ENCODE results near the gene HECW1.
"Not testable (repeated sequence)": the region's sequence is repeated elsewhere in the genome, so short reads cannot be mapped to it uniquely, and the experiment has no call there.

HECW1 gene

DNA sequence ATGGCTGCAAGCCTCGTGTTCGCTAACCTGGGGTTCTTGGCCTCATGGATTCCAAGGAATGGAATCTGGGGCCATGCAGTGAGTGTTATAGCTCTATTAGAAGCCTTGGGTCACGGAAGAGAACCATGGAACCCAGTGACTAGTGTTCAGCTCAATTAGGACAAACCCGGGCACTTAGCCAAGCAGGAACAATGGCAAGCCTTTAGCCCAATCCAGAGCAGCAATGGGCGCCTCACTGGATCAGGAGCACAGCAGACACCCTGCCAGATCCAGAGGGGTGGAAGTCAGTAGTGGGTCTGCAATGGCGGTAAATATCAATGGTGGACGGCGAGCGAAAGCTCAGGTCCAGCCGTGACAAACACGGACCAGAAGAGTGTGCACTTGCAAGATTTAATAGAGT lies 98.1 kb downstream of the HECW1 start:
- DNase-seq = not testable (repeated sequence)

DNA sequence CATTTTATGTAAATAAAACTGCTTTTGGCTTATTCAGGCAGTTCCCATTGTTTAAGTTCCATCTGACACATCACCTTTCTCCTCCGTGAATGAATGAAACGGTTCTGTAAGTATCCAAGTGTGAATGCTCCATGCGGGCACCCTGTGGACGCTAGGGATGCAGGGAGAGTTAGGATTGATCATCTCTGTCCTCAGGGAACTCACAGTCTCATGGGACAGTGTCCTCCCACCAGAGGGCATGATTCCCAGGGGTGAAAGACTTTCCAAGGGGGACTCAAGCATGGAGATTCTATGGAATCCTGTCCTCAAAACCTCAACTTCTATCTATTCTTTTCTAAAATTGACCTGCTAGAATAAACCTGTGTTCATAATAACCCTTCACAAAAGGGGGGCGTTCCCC lies 98.8 kb downstream of the HECW1 start:
- DNase-seq = no peak

DNA sequence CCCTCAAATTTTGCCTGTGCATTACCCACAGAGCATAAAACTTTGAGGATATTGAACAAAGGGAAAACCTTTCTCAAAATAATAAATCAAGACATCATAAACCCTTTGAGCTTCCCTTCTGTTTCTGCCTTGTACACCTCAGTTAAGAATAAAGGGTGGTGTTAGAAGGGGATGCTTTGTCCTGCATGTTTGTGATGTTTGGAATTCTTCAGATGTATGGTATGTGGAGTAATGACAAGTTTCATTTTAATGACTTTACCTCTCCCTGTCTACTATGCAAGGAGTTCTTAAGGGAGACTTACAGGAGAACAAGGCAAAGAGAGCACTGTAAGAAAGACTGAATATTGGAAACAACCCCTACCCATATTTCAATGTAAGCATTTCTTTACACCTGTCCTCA lies 99.2 kb downstream of the HECW1 start:
- DNase-seq = no peak

DNA sequence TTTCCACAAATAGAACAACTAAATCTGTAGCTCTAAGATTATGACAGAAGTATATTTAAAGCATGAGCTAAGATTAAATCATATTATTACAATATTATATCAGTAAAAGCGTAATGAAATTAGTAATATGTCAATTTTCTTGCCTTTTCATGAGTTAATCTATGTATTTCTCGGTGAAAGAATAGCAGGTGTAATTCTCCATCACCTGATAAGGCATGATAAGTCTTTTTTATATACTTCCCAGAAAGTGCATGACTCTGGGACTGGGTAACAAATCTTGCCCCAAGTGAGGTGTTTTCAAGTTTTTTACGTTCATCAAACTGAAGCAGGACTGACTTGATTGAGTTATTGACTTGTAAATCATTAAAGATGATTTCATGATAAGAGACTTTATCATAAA lies 100.5 kb downstream of the HECW1 start:
- no peak for DNase-seq

DNA sequence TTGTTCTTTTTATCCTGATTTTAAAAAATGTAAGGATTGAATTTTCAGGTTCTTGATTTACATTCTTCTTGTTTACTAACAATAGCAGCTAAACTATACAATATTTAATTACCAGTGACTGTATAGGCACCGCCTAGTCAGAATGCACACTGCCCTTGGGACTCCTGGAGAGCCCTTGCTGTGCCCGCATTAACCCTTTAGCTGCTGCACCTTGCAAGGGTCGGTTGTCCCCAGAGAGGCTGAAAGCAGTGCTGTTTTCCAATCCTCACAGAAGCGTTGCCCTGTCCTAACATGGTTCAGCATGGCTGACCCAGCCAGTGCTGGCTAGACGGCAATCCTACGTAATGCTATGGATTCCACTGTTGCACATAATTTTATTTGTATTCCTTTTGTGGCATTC lies 102.6 kb downstream of the HECW1 start:
- no peak for DNase-seq

DNA sequence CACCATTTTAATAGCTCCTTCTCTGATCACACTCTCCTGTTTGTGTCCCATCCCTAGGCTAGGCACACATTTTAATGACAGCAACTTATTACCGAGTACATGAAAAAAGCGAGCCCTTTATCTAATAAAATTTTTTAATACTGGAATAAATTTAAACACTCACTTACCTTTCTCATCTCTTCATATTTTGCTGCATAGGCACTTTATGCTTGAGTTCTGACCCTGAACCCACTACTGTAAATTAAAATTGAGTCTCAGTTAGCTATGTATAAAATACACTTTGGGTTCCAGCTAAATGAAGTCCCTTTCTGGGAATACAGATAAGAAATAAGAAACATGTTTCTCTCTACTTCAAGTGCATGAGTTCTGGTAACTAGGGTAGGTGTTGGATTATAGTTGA lies 104.6 kb downstream of the HECW1 start:
- DNase-seq = no peak

DNA sequence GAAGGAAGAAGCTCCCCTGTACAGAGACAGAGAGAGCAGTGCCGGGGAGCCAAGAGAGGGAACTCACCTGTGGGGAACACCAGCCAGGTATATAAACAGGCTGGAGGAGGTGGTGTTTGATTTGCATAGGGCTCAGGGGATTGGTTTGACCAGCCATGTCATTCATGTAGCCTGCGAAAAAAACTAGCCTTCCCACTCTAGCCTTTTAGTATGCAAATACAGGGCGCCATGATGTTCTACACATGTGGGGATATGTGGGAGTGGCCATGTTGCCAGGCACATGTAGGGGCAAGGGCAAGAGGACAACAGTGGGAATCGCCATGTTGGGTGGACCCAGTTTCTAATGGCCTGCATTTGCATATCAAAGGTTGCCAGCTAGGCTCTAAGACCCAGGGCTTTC lies 106.5 kb downstream of the HECW1 start:
- DNase-seq = not testable (repeated sequence)

DNA sequence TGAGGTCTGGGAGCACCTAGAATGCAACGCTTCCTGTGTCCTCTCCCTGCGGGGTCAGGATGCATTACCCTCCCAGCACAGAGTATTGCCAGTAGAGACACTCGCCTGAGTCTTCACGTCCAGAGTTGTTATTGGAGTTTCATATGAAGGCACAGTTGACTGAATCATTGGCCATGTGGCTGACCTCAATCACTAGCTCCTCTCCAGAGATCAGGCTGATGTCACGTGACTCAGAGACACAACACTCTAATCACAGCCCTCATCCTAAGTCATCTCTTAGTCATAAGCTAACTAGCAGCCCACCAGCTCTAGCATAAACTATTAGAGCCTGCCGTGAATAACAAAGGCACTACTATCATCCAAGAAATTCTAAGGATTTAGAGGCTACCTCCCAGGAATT lies 107.8 kb downstream of the HECW1 start:
- no peak for DNase-seq

DNA sequence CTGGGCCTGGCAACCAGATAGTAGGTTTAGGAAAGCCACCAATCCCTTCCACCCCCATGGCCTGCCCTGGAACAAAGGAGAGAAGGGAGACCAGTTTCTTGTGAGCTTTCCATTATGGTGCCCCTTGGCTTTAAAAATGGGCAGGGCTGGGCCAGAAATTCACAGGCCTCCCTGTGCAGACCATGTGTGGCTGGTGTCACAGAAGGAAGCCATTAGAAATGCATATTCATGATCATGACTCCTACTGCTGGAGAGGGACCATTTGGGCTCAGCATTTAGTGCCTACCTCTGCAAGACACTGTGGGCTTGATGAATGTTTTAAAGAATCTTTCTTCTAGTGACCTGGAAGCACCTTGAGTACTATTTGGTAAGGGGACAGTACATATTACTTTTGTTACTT lies 108.3 kb downstream of the HECW1 start:
- DNase-seq = no peak

DNA sequence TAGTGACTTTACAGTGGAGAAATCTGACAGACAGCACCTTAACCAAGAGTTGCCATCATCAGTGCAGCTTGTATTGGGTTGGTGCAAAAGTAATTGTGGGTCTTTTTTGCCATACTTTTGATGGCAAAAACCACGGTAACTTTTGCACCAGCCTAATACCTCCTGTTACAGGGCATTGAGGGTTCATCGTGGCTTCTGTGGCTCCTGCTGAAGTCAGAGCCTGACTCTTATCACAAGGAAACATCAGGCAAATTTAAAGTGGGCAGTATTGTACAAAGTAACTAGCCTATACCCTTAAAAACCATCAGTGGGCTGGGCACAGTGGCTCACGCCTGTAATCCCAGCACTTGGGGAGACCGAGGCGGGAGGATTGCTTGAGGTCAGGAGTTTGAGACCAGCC lies 117.4 kb downstream of the HECW1 start:
- no peak for DNase-seq

DNA sequence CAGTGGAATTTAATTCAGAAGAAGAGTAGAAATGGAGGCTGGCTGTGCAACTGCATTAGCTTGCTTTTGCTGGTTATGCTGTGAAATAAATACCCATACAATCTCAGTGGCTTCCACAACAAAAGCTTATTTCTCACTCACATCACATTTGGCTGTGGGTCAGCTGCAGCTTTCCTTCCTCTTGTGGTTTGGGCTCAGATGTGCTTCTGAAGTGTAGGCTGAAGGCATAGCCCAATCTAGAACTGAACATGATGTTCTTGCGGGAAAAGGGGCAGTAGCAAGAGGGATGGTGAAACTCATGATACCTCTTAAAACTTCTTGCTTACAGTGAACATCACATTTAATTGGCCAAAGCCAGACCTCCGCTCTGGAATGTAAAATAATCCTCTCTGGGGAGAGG lies 119.9 kb downstream of the HECW1 start:
- no peak for DNase-seq

DNA sequence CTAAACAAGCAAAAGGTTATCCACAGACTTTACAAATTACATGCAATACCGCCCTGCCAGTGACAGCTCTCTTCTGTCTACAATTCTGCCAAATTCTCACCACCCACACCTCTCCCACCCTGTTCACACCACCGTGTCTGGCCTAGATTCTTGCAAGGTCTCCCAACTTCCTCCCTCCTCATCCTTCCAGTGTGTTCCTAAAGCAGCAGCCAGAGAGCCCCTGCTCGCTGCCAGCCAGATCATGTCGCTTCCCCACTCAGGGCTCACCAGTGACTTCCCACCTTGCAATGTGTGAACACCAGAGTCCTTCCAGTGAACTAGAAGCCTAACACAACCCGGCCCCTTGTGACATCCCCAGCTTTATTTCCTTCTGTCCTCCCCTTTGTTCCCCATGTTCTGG lies 121.6 kb downstream of the HECW1 start:
- no peak for DNase-seq

DNA sequence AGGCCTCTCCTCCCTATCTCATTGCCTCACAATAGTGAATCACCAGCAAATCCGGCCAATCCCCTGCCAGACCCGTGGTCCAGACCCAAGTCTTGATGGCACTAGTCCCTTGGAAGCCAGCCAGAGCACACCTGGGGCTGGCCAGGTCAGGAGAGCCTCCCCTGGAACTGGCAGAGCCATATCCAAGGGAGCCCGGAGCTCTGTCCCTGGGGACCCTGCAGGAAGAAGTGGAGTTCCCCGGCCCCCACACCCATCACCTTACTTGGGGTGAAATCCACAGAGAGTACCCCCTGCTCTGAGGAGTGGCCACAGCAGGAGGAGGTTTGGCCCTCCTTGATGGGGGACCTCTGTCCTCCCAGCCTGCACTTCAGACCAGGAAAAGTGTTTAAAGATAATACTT lies 122.5 kb downstream of the HECW1 start:
- no peak for DNase-seq

DNA sequence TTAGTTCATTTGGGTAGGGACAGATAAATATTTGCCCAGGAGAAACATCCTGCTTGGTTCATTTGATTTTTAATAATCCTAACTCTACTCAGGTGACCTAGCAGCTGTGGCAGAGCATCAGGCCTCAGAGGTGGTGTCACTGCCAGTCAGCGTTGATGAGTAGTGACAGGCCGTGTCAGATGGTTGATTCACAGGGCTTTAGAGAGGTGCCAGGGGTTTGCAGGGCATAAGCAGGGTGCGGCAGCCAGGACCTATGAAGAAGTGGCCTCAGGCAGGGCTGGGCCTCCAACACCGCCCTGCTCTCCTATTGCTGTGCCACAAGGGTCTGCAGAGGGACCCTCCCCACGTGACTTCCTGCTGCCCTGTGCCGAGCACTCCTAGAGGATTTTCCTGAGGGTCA lies 128.1 kb downstream of the HECW1 start:
- DNase-seq = no peak

DNA sequence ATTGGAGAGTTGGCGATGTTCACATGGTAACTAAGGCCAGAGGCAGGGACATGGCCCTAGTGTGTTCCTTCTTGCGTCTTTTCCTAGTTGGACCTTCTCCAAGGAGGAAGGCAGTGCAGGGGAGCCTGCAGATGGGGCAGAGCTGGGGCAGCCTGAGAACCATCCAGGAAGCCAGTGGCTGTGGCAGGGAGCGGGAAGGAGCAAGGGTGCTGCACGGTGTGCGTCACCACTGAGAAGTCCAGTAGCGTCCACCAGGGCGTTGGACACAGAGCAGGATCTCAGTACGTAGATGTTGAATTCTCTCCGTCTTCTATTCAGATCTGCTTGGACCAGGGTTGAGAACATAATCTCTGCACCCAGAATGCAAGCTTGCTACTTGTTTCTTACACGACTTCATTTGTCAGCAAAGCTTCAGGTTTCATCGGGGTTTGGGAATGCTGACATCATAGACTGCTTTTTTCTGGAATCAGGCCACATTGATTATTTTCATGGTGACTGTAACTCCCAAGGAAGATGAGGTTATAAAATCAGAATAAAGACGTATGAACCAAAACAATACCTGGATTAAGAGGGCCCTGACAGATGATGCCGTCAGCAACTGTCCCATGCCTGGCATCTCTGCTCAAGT lies 130.3 kb downstream of the HECW1 start:
- no peak for DNase-seq

DNA sequence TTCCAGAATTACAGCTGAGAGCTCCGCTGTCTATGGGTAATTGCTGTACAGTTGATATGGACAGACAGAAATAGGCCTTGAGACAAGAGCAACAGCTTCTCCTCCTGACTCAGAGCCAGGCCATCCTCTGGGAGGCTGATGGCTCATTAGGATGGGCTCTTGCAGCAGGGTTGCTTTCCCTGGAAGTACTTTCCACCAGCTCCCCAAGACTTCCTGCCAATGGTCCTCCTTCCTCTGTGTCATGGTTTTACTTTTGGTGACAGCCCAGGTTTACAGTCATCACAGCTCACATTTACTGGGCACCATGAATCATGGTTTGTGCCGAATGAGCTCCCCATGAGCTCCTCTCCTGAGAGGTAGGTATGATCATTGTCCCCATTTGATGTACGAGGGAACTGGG lies 131.8 kb downstream of the HECW1 start:
- no peak for DNase-seq

DNA sequence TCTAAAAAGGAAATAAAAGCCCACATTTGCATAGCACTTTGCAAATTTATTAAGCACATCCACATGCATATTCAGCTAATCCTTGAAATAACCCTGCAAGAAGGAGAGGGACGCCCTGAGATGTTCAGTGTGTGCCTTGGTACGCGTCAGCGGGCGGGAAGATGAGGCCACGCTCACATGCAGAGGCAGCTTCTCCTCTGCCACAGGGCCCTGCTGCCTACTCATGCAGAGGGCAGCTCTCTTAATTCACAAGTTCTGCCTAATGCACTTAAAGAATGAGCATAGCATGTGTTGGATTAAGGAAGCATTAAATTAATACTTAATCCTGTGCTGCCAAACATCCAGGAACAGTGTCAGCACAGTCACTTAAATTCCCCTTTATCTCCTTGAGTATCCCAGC lies 132.3 kb downstream of the HECW1 start:
- no peak for DNase-seq

DNA sequence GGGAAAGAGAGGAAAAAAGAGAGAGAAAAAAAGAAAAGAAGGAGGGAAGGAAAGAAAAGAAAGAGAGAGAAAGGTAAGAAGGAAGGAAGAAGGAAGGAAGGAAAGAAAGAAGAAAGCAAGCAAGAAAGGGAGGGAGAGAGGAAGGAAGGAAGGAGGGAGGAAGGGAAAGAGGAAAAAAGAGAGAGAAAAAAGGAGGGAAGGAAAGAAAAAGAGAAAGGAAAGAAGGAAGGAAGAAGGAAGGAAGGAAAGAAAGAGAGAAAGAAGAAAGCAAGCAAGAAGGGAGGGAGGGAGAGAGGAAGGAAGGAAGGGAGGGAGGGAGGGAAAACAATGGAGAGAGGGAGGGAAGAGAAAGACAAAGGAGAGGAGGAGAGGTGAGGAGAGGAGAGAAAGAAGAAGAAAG lies 135.3 kb downstream of the HECW1 start:
- DNase-seq = no peak

DNA sequence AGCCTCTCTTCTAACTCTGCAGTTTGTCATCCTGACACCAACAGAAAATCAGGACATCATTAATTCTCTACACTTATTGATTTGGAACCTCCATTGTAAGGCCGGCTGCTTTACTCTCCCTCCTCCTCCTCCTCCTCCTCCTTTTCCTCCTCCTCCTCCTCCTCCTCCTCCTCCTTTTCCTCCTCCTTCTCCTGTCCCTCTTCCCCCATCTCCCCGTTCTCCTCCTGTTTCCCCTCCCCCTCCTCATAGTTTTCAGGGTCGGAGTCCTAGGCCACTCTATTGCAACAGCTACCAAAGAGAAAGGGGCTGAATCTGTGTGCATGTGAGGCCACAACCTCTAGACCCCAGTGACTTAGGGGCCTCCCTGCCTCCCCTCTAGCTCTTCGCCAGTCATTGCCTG lies 136.1 kb downstream of the HECW1 start:
- no peak for DNase-seq

DNA sequence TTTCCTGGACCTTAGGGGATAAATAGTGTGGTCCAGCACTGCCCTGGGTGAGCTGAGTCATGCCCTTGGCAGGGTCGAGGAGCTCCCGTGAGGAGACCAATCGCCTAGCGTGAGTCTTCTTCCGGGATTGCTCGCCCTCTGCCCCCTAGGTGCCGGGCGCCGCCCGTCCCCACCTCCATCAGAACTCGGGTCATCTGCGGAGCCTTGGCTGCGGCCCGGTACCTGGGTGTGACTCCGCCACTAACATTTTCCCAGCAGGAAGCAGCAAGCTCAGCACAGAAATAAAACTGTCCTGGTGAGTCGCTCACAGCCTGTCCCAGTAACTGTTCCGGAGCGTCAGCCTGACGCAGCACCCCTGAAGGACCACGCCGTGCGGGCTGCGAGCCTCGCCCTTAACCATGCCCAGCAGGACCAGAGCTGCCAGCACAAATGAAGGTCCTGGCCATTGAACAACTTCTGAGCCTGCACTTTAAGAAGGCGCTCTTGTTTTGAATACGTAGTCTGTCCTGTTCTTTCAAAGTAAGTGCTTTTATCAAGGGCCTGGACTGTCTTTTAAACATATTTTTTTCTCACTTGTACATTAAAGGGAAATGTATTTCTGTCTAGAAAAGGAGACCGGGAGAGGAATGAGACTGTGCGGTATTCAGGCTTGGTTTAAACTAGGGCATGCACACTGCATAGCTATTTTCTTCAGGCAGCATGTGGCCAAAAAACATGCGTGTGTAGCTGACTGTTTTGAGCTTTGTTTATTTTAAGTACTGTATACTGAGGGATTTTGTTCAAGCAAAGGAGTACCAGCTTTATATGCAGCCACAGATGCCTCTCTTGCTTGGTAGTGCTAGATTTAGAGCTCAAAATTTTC lies 136.7 kb downstream of the HECW1 start:
- DNase-seq = no peak

DNA sequence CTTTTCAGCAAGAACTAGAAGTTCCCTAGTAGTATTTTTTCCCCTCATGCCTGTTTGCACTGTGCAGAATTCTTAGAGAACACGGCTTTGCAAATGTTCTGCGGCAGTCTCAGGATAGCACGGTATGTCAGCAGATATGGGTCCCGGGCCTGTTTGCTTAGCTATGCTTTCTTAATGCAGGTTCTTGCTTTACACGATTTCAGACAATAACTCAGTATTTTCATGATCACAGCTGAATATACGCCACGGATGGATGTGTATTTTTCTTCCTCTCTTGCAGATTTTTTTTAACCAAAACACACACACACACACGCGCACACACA lies 137.3 kb downstream of the HECW1 start:
- no peak for DNase-seq

DNA sequence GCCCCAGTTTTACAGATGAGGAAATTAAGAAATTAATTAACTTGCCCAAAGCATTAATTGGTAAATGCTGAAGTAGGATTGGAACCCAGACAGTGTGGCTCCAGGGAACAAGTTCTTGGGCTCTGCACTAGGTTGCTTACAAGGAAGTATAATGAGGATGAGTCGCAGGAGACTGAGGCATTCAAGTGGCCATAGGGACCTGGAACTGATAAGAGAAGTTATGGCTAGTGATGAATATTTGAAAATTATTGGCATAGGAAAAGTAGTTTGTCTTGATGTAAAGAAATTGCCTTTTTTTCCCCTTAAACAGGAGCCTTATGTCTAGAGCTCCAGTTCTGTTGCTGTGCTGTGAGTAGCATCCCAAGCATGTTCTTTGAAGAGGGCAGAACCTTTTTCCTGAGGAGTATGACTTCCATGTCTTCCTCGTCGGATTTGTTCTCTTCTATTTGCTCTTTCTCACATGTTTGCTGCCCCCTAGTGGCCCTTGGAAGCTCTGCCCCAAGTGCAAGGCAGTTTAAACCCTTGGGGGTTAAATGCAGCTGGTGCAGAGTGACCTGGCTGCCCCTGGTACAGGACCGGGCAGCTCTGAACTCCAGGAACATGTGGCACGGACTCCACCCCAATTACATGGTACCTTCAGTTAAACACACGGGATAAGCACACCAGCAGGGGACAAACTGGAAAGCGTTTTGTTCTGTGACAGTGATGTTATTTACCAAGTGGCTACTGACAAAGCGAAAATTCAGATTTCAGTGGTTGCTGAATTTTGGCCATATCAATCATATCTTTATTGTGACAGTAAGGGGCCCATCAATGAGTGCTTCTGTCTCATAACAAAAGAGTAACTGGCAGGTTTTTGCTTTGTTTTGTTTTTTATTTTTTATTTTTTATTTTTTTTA lies 148.8 kb downstream of the HECW1 start:
- DNase-seq = peak; percentile 60

DNA sequence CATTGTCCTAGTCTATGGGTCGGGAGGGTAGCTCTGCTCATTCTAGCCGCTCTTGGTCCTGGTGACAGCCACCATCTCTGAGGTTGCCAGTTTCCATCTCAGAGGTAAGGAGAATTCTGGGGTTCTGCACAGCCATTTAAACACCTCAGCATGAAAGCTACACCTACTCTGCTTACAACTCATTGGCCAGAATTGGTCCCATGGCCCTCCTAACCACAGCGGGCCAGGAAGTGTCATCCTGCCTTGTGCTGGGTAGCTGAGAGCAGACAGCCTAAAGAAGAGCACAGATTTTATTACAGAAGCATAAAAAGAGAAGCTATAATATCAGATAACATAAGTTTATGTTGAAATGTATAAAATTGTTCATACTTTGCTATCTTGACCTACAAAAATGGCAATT lies 152.7 kb downstream of the HECW1 start:
- no peak for DNase-seq

Measured in activated gamma-delta T cell treated with Interleukin-2 at 50 U/mL for 16 hours (primary cell).